ENCODE measurements around the gene GMPPB. TPM values are rescaled to one million over a fixed set of nuclear protein-coding genes. Genes with fewer than 3 reads are reported as not detected.

The GMPPB gene
- total and polyA plus RNA-seq, 2 of the 8 experiments (the other 6 are each of a cell fraction or from before 2014, with no cell fraction given), result 20.9 to 23.9 TPM

DNA sequence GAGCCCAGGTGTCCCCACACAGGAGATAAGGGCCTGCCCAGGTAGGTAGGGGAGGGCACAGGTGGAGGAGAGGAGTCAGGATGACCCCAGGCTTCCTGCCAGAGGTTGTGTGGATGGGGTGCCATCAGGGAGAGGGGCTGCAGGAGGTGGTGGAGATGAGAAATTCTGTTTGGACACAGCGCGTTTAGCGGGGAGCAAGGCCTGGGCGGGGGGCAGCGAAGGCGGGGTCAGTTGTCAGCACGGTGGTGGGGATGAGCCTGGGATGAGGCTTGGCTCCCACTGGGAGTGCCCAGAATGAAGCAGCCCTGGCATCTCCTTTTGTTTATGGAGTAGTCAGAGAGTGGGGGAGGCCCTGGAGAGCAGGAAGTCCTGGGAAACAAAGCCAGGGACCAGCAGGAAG is 19.8 kb downstream of the GMPPB start:
- Histone ChIP-seq H3K36me3 (ENCODE audit: control insufficient read depth in 2 of 4, insufficient read depth in 4 of 4, low read length in 3 of 4) (peaks cover 4 to 5% (median 5%) of the 10 kb centered on the region in 4 experiments; a peak in 5 of 8 replicates), H2BK12ac (ENCODE audit: low read depth, low read length) (peak overlapping the region; percentile 50; the same call in 1 of the 2 replicates), H2BK15ac (ENCODE audit: low read length) (no peak overlapping the region), H4K20me1 (replicated peaks in 1 of 2; ENCODE audit: control insufficient read depth in 1 of 2, insufficient read depth in 2 of 2, low read length in 2 of 2) (peaks cover 0 to 15% of the 10 kb centered on the region in 2 experiments), H2BK5ac (ENCODE audit: low read depth, low read length) (no peak overlapping the region), H3K4me1 (replicated peaks in 1 of 4; ENCODE audit: control insufficient read depth in 3 of 4, insufficient read depth in 4 of 4, low read length in 3 of 4) (peaks cover 0 to 9% (median 5%) of the 10 kb centered on the region in 4 experiments; a peak in 5 of 7 replicates), H4K8ac (ENCODE audit: extremely low read depth, insufficient read depth, low read length) (no peak overlapping the region), H3K56ac (replicated peaks; ENCODE audit: insufficient read length, low read depth, low read length) (no peak overlapping the region), H2AFZ (ENCODE audit: low read length) (no peak overlapping the region), H3K27me3 (replicated peaks in 1 of 4; ENCODE audit: control insufficient read depth in 3 of 4, extremely low read depth in 1 of 4, insufficient read depth in 3 of 4, low read length in 3 of 4) (no peaks in the 10 kb centered on the region), H3K9ac (replicated peaks in 1 of 4; ENCODE audit: extremely low read depth in 1 of 4, low read depth in 3 of 4, low read length in 3 of 4) (no peak overlapping the region), H2AK5ac (ENCODE audit: low read depth, low read length) (no peak overlapping the region), H3K23ac (ENCODE audit: insufficient read length) (no peak overlapping the region), H3K23me2 (ENCODE audit: low read depth, low read length) (no peaks in the 10 kb centered on the region), H3K27ac (ENCODE audit: low read depth, low read length) (no peak overlapping the region), H4K5ac (ENCODE audit: insufficient read length, low read depth, low read length) (no peak overlapping the region), H4K91ac (replicated peaks; ENCODE audit: insufficient read length, low read length) (no peak overlapping the region), H3K9me3 (ENCODE audit: insufficient read depth in 2 of 2, low read depth in 1 of 2, low read length in 1 of 2) (no peaks in the 10 kb centered on the region), H3K4ac (replicated peaks; ENCODE audit: insufficient read length, low read depth, low read length) (no peak overlapping the region), H3K18ac (ENCODE audit: extremely low read depth, low read length) (no peak overlapping the region), H2BK20ac (ENCODE audit: low read length) (no peak overlapping the region), H3K4me2 (ENCODE audit: insufficient read depth in 1 of 2, low read depth in 2 of 2, low read length in 2 of 2) (no peak overlapping the region), H3K79me1 (ENCODE audit: low read depth, low read length) (no peaks in the 10 kb centered on the region), H3K4me3 (ENCODE audit: extremely low read depth in 1 of 4, insufficient read depth in 2 of 4, low read depth in 3 of 4, low read length in 4 of 4) (no peak overlapping the region), H3K14ac (ENCODE audit: insufficient read length) (no peak overlapping the region), H2BK120ac (replicated peaks; ENCODE audit: low read depth, low read length) (no peak overlapping the region), H3K79me2 (ENCODE audit: control insufficient read depth in 1 of 2, insufficient read depth in 2 of 2, low read length in 2 of 2) (no peaks in the 10 kb centered on the region)
- ChIA-PET POLR2A (ENCODE audit: partially characterized antibody) (interaction anchor here (1.2 to 5.7 kb wide), 4 partner anchors 9 to 51 kb away, joined by 3 to 57 read pairs (median 6); partner anchors contain the start of gene AMIGO3), CTCF (ENCODE audit: partially characterized antibody) (interaction anchor here (0.7 to 9.7 kb wide), 12 partner anchors 8 to 202 kb away, joined by 3 to 127 read pairs (median 3); partner anchors contain the start of genes AMIGO3 and GMPPB)
- 88% methylated on average over 7 of the region's 7 CpGs; no CpG with 5 or more reads in 1 of the 2 experiments for WGBS, 2 experiments (ENCODE audit: extremely low coverage in 1 of 2, insufficient coverage in 1 of 2, insufficient read length in 1 of 2, insufficient replicate concordance in 2 of 2, low coverage in 1 of 2, low lambda C conversion rate in 2 of 2, missing lambda C conversion rate in 1 of 2)
- no peak for FAIRE-seq
- no peak for DNase-seq (ENCODE audit: low read depth in 1 of 2, low spot score in 2 of 2)
- TF ChIP-seq SRF (IDR thresholded peaks at IDR 0.05; ENCODE audit: low read depth, low read length) (no peak), EP300 (IDR thresholded peaks at IDR 0.05; ENCODE audit: borderline replicate concordance in 1 of 2, low read depth in 2 of 2, low read length in 2 of 2) (no peak), POLR2A (IDR thresholded peaks at IDR 0.05; ENCODE audit: control extremely low read depth in 1 of 2, low read depth in 2 of 2, low read length in 2 of 2) (no peak), CTBP2 (IDR thresholded peaks at IDR 0.05; ENCODE audit: borderline replicate concordance, insufficient read depth, insufficient read length, low read length) (no peak), YY1 (IDR thresholded peaks at IDR 0.05; ENCODE audit: low read depth, low read length) (no peak)
- TF ChIP-seq, protein P1, sequence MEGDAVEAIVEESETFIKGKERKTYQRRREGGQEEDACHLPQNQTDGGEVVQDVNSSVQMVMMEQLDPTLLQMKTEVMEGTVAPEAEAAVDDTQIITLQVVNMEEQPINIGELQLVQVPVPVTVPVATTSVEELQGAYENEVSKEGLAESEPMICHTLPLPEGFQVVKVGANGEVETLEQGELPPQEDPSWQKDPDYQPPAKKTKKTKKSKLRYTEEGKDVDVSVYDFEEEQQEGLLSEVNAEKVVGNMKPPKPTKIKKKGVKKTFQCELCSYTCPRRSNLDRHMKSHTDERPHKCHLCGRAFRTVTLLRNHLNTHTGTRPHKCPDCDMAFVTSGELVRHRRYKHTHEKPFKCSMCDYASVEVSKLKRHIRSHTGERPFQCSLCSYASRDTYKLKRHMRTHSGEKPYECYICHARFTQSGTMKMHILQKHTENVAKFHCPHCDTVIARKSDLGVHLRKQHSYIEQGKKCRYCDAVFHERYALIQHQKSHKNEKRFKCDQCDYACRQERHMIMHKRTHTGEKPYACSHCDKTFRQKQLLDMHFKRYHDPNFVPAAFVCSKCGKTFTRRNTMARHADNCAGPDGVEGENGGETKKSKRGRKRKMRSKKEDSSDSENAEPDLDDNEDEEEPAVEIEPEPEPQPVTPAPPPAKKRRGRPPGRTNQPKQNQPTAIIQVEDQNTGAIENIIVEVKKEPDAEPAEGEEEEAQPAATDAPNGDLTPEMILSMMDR (IDR thresholded peaks at IDR 0.05; ENCODE audit: control extremely low read depth in 1 of 3, insufficient read depth in 1 of 3, low read depth in 1 of 3, low read length in 3 of 3), result no peak
- TF ChIP-seq, protein P2, sequence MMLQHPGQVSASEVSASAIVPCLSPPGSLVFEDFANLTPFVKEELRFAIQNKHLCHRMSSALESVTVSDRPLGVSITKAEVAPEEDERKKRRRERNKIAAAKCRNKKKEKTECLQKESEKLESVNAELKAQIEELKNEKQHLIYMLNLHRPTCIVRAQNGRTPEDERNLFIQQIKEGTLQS (IDR thresholded peaks at IDR 0.05; ENCODE audit: insufficient read depth, low read depth, low read length), result no peak
- TF ChIP-seq, protein P3, sequence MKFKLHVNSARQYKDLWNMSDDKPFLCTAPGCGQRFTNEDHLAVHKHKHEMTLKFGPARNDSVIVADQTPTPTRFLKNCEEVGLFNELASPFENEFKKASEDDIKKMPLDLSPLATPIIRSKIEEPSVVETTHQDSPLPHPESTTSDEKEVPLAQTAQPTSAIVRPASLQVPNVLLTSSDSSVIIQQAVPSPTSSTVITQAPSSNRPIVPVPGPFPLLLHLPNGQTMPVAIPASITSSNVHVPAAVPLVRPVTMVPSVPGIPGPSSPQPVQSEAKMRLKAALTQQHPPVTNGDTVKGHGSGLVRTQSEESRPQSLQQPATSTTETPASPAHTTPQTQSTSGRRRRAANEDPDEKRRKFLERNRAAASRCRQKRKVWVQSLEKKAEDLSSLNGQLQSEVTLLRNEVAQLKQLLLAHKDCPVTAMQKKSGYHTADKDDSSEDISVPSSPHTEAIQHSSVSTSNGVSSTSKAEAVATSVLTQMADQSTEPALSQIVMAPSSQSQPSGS (IDR thresholded peaks at IDR 0.05; ENCODE audit: low read length), result no peak

All from H1 (cell line).